IPS DF 19.7 (cell line): ENCODE data around the gene LRRC63.
"Not testable (repeated sequence)": the region's sequence is repeated elsewhere in the genome, so short reads cannot be mapped to it uniquely, and the experiment has no call there.

Source experiments
- DNase-seq: peaks from one replicate; pipeline ENCODE4 v3.0.0-alpha.2; 2013; ENCODE audit warnings: low read depth, low spot score

The LRRC63 gene

DNA sequence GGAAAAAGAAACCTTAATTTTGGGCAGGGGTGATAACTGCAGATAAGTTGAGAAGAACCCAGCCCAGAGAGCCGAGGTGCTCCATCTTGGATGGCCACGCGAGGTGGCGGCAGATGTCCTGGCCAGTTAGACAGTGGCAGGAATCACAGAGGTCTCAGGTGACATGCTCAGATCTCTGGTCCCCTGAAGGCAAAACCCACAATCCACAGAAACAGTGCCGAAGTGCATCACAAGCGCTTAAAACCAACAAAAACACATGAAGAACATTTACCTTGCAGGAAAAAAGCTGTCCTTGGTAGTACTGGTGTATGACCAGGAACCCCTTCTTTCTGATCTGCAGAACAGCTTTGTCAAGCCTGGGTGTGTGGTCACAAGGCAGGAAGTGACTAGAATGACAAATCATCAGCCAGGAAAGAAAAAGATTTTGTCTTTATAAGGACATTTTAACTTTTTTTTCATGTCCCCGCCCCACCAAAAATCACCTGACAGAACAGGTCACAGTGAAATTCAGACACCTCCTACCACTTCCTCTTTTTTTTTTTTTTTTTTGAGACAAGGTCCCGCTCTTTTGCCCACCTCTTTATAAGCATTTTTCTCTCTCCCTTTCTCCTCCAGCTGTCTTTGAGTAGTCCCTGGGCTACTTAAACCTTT lies 29.8 kb upstream of the LRRC63 start, which contains the start of gene LCP1:
Gene LCP1, minus strand, starts transcription at position 338 of the 651 bp plus-strand sequence. CDS start 22,515 bp downstream, outside the sequence.
- DNase-seq: no peak

DNA sequence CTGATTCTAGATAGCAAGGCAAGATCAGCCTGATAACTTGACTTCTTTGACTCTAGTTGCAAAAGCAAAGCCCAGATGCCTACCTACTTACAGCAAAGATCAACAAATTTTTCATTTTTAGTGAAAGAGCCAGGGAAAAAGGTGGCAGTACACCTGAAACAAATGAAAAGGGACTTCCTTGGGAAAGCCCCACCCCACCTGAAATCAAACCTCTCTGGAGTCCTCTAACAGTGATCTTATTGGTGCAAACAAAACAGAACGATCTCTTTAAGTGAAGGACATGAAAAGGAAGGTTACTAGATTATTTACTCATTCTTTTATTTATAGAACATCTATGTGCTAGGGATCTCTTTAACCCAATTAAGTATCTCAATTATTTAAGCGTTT lies 29.2 kb upstream of the LRRC63 start:
- DNase-seq: no peak

DNA sequence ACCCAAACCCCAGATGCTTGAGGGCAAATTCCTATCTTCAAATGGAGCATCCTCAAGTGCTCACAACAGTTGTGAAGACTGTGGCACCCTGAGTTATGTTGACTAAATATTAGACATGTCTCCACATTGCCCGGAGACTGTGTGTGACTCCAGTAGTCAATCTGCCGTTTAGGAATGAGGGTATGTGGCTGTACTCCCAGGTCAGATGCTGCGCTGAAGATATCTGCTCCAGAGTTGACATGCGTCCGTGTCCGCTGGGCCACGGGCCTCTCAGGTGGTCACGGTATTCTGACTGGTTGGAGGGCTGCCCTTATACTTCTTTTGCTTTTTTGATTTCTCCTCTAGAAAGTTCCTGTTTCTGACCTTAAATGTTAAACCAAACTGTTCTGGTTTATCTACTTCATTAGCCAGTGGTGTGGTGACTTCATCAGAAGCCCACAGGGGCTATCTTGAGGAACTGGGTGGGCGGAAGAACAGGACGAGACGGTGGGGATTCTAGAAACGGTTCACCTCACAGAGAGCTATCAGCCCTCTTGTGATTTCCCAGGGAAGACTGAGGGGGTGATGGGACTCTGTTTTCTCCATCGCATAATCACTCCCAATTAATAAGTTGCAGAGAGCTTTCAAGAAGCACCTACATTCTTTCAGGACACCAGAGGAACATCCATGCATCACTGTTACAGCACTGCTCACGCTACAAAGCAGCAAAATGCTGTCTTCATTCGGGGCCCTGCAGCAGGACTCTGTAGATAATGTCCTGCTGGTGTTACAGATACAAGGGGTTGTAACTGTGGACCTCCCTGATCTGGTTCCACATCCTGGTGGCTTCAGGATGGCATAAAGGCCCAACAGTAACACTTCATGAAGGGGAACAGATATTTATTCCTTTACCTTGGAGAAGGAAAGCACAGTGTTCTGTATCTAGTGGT lies 28.4 kb upstream of the LRRC63 start:
- DNase-seq: no peak

DNA sequence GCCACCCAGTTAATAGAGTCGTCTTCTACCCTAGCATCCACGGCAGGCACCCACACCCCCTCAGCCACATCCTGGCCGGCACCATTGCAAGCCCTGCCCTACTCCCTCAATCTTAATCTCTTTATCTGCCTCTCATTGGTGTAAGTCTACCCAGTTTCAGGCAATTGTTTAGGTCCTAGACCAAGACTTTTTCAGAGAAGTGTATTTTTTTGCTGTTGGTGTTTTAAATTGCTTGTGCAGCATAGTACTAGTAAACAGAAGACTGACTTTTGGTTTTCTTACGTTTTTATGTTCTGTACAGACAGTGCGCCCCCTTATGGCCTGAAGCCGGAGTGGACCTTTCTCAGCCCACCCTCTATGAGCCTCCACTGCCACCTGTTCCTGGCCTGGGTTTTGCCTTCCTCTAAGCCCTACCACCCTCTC lies 27.4 kb upstream of the LRRC63 start:
- DNase-seq: no peak

DNA sequence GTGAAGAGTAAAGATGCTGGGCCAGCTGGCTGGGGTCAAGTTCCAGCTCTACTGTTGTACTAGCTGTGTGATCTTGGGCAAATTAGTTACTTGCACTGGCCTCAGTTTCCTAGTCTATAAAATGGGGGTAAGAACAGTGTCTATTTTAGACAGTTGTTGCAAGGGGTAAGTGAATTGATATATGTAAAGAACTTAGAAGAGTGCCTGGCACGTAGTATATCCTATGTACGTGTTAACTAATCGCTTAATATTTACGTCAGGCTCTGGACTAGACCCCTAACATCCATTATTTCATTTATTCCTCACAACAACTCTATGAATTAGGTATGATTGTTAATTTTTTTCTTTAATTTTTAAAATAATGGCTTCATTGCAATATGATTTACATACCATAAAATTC lies 26.1 kb upstream of the LRRC63 start:
- DNase-seq: no peak

DNA sequence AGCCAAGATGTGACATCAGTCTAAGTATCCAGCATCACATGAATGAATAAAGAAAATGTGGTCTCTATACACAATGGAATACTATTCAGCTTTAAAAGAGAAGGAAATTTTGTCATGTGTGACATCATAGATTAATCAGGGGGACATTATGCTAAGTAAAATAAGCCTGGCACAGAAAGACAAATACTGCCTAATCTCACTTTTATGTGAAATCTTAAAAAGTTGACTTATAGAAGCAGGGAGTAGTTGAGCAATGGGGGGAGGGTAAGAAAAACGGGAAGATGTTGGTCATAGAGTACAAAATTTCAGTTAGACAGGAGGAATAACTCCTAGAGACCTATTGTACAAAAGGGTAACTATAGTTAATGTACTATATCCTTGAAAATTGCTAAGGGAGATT lies 19.3 kb upstream of the LRRC63 start:
- DNase-seq: no peak

DNA sequence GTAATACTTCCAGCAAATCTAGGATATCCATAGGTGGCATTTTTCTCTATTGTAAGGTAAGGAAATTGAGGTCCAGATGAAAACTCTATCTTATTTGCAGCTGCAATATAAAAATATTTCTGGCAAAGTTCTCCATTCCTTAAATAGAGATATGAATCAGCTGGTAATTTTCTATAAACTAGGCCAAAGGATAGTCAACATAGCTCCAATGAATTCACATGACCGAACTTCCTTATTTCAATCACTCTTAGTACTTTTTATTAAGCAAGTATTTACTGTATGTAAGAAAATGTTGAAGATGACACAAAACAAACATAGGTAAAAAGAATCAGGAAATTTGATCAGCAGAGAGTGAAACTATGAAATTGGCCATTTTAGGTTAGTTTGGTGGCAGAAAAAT lies 16.7 kb upstream of the LRRC63 start:
- no peak for DNase-seq

DNA sequence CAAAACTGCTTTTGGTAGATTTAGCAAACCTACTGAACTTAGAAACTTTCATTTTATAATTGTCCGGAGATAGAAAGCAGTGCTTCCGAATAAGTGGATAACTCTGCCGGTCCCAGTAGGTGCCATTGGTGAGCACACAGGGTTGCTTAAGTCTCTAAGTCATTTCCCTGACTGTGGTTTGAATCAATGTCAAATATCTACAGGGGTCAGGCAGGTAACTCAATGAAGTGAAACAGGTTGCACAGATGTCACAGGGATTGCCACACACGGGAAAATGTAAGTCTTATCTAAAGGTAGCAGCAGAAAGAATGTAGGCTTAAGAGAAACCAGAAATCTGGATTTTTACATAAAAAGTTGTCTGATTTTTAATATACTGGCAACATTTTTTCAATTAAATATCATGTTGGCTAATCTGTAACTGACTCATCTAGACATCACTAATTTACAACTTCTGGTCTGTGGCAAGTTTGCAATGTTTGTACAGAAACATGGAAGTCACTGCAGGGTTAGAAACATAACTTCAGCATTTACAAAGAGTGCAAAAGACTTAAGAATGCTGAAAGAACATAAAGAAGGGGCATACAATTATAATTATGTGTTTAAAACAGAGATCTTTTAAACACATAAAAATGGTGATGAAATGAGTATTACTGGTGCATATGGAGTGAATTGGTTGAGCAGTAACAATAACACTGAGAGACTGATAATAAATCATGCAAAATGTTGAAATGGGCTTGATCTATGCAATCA lies 14.3 kb upstream of the LRRC63 start:
- DNase-seq: no peak

DNA sequence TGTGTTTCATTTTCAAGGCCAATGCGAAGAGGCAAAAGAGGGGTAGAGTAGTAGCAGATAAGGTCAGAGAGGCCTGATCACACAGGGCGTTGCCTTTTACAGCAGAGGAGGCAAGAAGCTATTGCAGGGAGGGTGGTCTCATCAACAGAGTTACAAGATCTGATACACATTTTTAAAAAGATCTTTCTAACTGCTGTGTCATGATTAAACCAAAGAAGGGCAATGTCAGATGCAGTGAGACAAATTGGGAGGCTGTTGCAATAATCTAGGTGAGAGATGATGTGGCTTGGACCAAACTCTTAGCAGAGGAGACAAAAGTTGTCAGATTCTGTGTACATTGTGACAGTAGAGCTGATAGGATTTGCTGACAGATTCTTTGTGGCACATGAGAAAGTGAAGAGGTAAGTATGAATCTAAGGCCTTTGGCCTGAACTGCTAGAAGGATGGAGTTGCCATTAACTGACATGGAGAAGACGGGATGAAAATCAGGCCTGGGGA lies 13.0 kb upstream of the LRRC63 start:
- DNase-seq: no peak

DNA sequence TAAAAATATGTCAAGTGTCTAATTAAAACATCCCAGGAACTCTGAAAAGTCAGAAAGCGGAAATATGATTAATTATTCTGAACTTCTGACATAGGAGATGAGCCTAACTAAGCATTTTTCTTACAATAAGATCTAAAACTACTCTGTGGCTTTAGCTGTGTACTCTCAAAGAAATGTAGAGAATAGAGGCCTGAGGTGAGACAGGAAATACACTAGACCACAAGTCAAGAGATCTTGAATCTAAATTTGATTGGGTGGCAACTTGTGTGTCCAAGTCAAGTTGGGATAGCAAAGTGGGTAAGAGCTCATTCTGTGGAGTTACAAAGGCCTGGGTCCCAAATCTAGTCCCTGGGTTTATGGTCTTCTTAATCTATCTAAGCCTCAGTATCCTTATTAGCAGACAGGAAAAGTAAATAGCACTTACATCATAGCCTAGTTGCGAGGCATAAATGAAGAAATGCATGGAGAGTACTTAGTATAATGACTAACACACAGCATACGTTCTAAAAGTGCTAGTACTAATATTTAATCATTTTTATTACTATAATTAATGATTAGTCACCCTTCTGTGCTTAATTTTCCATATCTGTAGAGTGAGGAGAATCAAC lies 9.4 kb upstream of the LRRC63 start:
- DNase-seq: no peak

DNA sequence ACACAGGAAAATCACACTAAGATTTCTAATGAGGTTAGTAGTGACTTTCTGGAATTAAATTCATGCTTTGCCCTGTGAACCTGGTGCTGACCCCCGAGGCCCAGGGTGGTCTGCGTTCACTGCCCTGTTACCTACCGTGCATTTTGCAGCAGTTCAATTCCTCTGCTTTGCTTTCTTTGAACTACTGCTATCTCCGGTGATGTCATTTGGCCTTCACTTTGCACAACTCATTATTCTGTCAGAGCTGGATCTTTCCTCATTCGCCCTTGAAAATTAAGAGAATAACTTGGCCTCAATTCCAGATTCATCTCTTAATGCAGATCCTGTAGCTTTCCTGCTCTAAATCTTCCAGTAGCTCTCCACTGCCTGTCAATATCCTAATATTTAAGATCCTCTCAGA lies 8.8 kb upstream of the LRRC63 start:
- DNase-seq: no peak

DNA sequence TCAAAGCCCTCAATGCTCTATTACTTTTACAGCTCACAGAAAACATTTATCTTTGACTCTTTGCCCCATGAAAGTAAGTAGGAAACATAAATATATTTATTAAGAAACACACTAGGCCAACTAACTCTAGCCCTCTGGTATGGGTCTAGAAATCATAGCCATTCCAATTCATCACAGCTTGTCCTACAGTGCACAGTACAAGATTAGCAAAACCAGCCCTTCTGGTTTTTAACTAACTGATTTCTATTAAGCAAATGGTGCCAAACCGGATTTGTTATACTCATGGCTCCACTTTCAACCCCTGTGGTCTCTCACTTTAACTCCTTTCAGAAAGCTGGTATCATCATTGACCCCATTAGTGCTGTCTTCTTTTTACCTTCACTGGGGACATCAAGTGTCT lies 5.6 kb upstream of the LRRC63 start:
- DNase-seq: no peak

DNA sequence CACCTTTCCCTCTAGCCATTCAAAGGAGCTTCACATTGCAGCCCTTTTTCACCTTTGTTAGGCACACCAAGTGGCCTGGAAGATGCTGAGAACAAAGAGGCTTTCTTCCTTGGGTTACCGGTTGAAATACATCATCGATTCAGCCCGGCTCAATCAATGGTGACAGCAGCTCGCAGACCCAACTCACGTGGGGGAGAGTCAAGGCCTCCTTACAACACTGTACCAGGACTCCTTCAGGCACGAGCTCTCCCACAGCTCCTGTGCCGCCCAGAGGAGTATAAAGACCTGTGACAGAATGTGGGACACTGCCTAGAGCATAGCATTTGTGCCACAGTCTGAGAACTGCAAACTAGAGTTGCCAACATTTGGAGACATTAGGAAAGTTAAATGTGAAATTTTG lies 3.9 kb upstream of the LRRC63 start:
- DNase-seq: no peak

DNA sequence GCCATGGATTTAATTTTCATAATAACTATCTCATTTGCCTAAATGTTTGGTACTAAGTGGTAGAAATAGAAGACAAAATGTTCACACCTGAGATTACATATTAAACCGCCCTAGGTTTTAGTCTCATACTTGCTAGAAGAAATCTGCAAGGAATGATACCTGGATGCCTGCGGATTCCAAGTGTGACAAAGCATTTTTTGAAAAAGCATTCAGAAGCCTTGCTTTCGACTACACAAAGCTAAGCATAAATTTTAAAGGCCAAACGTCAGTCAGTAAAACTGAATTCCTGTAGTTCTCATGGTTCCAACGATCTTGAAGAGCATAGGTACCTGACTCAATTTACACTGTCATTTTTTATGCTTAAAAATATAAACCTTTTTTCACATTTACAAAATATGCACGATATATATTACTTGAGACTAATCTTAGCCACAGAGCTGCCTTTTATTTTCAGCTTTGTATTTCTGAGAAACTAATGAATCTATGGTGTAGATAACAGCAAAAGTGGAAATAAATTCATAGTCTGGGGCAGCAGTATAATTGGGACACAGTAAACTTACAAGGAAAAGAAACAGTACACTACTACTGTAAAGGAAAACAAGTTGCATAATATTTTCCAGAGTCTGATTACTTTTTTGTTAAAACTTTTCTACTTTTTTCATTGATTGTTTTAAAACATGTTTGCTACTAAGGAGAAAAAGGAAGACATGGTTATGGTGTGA lies 1.2 kb upstream of the LRRC63 start:
- DNase-seq: no peak

DNA sequence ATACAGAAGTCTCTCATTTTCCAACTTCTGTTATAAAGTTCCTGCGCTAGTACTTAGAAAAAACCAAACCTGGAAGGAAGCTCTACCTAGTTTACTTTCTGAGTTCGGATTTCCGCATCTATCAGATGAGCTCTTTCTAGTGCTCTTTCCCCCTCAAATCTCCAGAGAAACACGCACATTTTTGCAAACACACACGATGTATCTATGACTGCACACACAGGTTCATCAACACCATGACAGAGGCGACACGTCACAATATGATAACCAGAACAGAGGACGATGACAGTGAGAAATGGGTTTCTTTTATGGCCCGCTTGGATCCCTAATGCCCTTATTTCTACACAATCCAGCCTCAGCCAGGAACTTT lies 629 bp upstream of the LRRC63 start:
- DNase-seq: no peak

DNA sequence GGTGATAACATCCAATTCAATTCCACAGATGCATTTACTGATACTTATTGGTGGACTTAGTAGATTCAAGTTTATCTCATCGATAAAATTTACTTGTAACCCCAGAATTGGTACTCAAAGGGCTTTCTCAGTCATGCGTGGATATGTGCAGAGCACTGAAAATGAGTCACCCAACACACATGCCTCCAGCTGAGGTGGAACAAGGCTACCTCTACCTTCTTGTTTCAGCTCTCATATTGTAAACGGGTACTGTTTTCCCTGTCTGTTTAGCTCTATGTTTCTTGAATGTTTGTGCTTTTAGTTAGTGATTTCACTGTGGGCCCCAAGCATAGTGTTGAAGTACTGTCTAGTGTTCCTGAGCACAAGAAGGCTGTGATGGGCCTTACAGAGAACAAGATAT lies 1.5 kb downstream of the LRRC63 start:
- no peak for DNase-seq

DNA sequence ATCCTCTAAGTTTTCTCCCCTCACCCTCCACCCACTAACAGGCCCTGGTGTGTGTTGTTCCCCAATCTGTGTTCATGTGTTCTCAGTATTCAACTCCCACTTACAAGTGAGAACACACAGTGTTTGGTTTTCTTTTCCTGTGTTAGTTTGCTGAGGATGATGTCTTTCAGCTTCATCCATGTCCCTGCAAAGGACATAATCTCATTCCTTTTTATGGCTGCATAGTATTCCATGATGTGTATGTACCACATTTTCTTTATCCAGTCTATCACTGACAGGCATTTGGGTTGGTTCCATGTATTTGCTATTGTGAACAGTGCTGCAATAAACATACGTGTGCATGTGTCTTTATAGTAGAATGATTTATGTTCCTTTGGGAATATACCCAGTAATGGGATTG lies 3.0 kb downstream of the LRRC63 start:
- not testable (repeated sequence) for DNase-seq

DNA sequence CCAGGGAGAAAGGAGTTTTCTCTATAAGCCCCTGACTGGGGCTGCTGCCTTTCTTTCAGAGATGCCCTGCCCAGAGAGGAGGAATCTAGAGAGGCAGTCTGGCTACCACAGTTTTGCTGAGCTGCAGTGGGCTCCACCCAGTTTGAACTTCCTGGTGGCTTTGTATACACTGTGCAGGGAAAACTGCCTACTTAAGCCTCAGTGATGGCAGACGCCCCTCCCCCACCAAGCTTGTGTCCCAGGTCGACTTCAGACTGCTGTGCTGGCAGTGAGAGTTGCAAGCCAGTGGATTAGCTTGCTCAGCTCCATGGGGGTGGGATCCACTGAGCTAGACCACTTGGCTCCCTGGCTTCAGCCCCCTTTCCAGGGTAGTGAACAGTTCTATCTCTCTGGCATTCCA lies 8.5 kb downstream of the LRRC63 start:
- peak; percentile 5 for DNase-seq

DNA sequence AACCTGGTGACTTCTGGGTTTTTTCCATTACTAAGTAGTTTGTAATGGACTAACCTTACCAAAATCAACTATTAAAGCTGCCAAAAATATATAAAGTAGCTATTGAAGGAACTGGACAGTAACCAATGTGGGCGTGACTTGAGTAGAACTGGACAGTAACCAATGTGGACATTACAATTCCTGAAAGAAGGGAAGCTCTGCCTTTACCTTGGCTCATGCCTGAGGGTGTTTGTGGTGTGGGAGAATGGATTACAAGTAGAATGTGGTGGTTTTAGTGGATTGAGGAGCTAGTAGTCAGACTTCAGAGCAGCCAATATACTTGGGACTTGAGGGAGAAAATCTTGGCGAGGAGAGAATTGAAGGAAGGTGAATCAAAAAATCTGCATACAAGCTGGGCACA lies 17.5 kb downstream of the LRRC63 start:
- DNase-seq: no peak

DNA sequence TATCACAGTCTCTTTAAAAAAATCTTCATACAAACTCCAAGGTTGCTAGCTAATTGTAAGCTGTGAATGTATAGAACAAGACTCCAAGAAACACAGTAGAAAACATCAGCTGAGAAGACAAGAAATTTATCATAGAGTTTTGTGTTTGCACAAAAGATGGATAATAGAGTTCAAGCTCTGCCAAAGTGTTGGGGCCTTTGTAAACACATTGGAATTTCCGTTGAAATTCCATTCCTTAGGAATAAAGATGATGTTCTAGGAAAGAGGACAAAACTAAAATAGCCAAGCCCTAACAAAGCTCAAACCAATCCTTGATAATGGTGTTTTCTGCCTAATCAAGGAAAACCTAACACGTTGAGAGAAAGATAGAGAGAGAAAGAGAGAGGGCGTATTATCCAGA lies 20.6 kb downstream of the LRRC63 start:
- DNase-seq: no peak

DNA sequence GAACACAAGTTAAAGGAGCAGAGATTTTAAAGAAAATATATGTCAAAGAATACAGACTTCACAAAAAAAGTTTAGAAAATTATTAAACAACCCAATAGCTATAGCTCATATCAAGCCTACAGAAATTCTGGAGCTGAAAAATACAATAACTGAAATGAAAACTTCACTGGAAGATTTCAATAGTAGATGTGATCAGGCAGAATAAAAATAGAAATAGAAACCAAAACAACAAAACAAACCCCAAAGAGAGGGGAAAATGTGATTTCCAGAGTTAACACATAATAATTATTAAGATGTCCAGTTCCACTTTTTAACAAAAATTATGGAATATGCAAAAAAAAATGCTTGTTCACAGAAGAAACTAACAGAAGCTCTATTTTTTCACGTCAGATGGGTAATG lies 23.6 kb downstream of the LRRC63 start:
- DNase-seq: no peak
